GM18498 (cell line): ENCODE data around the gene KLK1.
"Not testable (repeated sequence)": the region's sequence is repeated elsewhere in the genome, so short reads cannot be mapped to it uniquely, and the experiment has no call there.

Experiments
- ATAC-seq: cut with Tn5 transposase; IDR thresholded peaks from one replicate; pipeline ENCODE4 v1.9.1; 2021; ENCODE audit warnings: mild to moderate bottlenecking, moderate library complexity; ENCODE audit not compliant: unreplicated experiment

Gene KLK1

GRCh38 chr19:50817941-50818858 lies 5.4 kb downstream of the KLK1 start:
- ATAC-seq: peak; percentile 71

- no peak for ATAC-seq
Measured at GRCh38 chr19:50815439-50815838, 8.1 kb downstream of the KLK1 start.

DNA sequence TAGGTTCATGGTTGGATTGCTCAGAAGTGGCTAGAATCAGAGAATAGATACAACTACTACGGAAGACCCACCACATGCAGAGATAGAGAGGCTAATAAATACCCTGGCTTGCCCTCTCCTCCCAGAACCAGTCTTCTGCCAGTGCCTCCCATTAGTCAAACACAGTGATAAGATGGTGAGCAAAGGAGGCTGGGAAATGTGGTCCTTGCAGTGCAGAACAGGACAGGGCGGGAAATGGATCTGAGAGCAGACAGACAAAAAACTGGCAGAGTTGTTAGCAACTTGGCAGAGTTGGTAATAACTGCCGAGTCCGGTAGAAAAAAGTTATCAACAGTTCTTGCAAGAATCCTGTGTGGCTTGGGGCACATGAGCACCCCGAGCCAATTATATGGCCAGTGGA lies 8.7 kb downstream of the KLK1 start:
- no peak for ATAC-seq

DNA sequence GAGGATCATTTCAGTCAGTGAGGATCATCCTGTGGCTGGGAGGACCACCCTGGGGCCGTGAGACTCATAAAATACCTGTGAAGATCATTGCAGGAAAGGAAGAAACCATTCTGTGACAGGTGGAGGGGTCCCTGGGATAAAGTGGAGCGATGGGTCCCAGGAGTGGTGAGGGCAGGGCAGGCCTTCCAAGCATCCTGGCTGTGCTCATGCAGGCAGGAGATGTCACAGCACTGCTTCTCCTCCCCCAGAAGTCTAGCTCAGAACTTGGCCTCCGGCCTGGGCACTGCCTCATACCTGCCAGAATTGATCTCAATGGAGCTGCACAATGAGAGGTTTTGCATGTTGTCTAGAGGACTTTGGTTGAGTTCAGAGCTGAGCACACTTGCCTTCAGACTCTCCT lies 11.1 kb downstream of the KLK1 start:
- ATAC-seq: no peak

DNA sequence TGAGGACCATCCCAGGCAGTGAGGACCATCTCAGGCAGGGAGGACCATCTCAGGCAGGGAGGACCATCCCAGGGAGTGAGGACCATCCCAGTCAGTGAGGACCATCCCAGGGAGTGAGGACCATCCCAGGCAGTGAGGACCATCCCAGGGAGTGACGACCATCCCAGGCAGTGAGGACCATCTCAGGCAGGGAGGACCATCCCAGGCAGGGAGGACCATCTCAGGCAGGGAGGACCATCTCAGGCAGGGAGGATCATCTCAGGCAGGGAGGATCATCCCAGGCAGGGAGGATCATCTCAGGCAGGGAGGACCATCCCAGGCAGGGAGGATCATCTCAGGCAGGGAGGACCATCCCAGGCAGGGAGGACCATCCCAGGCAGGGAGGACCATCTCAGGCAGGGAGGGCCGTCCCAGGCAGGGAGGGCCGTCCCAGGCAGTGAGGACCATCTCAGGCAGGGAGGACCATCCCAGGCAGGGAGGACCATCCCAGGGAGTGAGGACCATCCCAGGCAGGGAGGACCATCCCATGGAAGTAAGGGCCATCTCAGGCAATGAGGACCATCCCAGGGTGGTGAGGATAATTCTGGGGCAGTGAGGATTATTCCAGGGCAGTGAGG lies 11.9 kb downstream of the KLK1 start:
- ATAC-seq: not testable (repeated sequence)

- ATAC-seq: no peak
Measured at GRCh38 chr19:50808856-50809255, 14.7 kb downstream of the KLK1 start.

- peak; percentile 95 for ATAC-seq
Measured at GRCh38 chr19:50804420-50805272, 18.9 kb downstream of the KLK1 start.

- peak; percentile 13 for ATAC-seq
Measured at GRCh38 chr19:50803633-50804419, 19.8 kb downstream of the KLK1 start.

DNA sequence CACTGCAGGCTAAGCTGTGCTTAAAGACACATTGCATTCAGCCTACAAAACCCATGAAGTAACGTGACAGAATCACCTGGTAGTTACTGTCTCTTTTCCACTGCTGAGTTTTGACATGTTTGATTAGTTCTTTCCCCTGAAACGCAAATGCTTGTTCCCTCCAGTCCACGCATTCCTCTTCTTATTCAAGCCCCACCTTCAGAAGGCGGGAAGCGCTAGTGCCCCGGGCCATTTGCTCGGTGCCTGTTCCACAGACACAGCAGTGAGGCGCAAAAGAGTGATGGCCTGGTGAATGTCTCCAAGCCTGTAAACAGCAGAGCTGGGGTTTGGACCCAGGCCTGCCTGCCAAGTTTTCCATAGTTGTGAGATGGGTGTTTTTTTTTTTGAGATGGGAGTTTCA lies 22.5 kb downstream of the KLK1 start:
- no peak for ATAC-seq

GRCh38 chr19:50799547-50799851 lies 24.1 kb downstream of the KLK1 start:
- no peak for ATAC-seq

- no peak for ATAC-seq
Measured at GRCh38 chr19:50798659-50799546, 24.7 kb downstream of the KLK1 start.

GRCh38 chr19:50797781-50798658 lies 25.6 kb downstream of the KLK1 start:
- ATAC-seq: no peak

GRCh38 chr19:50797429-50797780 lies 26.2 kb downstream of the KLK1 start:
- ATAC-seq: no peak

DNA sequence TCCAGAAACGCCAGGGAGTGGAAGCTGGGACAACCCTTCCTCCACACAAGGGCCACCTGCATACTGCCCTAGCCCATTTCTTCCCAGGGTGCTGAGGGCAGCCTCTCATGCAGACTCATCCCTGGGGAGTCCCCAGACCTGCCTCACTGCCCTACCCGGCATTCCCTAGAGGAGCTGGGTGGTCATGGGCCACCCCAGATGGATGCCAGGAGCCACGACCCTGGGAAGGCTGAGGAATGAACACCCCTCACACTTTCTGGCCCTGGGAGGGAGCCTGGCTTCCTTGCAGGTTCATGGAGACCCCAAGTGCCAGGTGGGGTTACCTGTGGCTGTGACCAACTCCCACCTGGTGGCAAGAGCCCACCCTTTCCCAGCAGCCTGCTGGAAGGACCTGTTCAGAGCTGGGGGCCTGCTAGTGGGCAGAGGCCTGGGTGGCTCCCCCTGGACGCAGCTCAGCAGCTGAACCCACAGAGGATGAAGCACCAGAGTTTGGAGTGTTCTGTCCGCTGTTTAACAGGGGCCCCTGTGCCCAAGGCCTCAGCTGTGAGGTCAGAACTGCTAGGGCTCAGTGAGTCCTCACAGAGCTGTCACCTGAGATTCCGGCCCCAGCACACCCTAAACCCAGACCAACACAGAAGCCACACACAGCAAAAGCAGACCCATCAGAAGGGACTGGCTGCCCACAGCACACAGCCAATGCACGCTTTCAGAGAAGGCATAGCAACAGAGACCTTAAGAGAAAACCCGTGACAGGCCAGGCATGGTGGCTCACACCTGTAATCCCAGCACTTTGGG lies 26.8 kb downstream of the KLK1 start:
- ATAC-seq: no peak

DNA sequence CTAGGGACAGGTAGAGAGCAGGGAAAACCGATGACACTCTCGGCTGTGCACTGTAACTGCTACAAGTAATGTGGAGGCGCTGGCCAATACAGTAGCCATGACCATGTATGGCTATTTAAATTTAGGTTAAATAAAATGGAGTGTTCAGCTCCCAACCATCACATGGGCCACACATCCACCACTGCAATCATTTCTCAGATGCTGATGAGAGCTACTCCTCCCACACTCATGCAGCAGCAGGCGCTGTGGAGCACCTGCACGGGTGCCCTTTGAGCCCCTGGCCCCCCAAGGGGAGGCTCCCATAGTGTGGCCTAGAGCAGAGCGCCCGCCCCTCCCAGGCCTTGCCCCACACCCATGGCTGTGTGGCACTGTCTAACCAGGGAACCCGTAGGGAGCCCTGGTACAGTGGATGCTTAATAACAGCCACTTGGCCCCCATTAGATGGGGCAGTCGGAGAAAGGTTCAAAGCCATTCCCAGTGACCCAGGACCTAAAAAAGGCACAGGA lies 27.4 kb downstream of the KLK1 start:
- ATAC-seq: no peak

GRCh38 chr19:50795664-50796073 lies 27.9 kb downstream of the KLK1 start:
- ATAC-seq: no peak

DNA sequence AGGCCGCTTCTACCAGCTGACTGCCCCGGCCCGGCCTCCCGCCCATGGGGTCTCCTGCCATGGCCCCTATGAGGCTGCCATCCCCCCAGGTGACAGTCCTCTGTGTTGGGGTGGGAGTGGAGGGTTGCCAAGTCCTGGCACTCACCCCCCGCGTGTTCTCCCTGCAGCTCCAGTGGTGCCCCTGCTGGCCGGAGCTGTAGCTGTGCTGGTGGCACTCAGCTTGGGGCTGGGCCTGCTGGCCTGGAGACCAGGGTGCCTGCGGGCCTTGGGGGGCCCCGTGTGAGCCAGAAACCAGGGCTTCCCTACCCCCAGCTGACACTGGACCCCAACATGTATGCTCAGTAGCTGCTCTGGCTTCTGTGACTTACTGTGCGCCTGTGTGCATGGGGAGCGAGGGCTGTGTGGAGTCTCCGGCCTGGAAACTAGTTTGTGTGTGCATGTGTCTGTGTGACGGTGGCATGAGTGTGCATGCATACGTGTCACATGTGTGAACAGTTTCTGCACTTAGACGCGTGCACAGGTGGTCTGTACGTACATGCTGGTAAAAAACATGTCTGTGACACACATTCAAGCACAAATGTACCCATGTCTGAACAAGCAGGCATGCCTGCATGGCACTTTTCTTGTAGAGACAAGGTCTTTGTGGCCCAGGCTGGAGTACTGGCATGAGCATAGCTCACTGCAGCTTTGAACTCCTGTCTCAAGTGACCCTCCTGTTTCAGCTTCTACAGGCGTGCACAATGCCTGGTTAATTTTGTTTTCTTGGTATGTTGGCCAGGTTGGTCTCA lies 28.5 kb downstream of the KLK1 start:
- no peak for ATAC-seq
